K562 (cell line): ENCODE results near the gene SGMS1. TPM values are rescaled to one million over a fixed set of nuclear protein-coding genes. Genes with fewer than 3 reads are reported as not detected.

Experiments
- IRF2 ChIP-seq: sonication (generic); formaldehyde crosslinking; IDR thresholded peaks from 2 replicates; pipeline ENCODE4 v1.8.1; 2022; ENCODE audit warnings: mild to moderate bottlenecking, missing genetic modification reagents
- KDM2B ChIP-seq: fragments of 250-450 bp; sonication (Bioruptor Pico); IDR thresholded peaks from 2 replicates; pipeline ENCODE4 v1.8.0; 2021; ENCODE audit warnings: mild to moderate bottlenecking, moderate library complexity
- MAFG ChIP-seq: fragments of 450-650 bp; conservative IDR thresholded peaks from 2 replicates; pipeline ENCODE4 v1.6.1; 2016; ENCODE audit warnings: missing genetic modification characterization, missing compliant biosample characterization
- MAFK ChIP-seq: IDR thresholded peaks from 2 replicates; pipeline ENCODE4 v1.6.1; 2011; ENCODE audit warnings: low read length, improper control_type of control experiment
- NCOR1 ChIP-seq: fragments of 450-650 bp; IDR thresholded peaks from 2 replicates; pipeline ENCODE4 v1.6.1; 2016; ENCODE audit warnings: mild to moderate bottlenecking, moderate library complexity
- NFYB ChIP-seq: IDR thresholded peaks from 2 replicates; pipeline ENCODE4 v1.6.1; 2011; ENCODE audit warnings: mild to moderate bottlenecking, moderate library complexity; ENCODE audit not compliant: insufficient read length; ENCODE audit errors: extremely low read depth
- NR2C2 ChIP-seq, 2 experiments: fragments of 200-800 bp in 1 of 2; sonication (Bioruptor generic) in 1 of 2; sonication (generic) in 1 of 2; formaldehyde crosslinking in 1 of 2; IDR thresholded peaks; 2 replicates each; pipeline versions ENCODE4 v1.6.1 to v1.8.0; 2016 to 2022; ENCODE audit warnings: mild to moderate bottlenecking in 1 of 2, missing compliant biosample characterization in 1 of 2, missing genetic modification characterization in 1 of 2, missing genetic modification reagents in 1 of 2
- SMARCE1 ChIP-seq: fragments of 450-650 bp; IDR thresholded peaks from 2 replicates; pipeline ENCODE4 v1.7.1; 2016; ENCODE audit warnings: mild to moderate bottlenecking
- XRCC3 ChIP-seq: fragments of 450-650 bp; IDR thresholded peaks from 2 replicates; pipeline ENCODE4 v1.6.1; 2017; ENCODE audit warnings: mild to moderate bottlenecking, moderate library complexity
- XRCC4 ChIP-seq: IDR thresholded peaks from one replicate; pipeline ENCODE4 v1.6.1; 2011; ENCODE audit not compliant: insufficient read depth, insufficient read length; ENCODE audit errors: extremely low read depth
- ZBTB8A ChIP-seq: fragments of 450-650 bp; IDR thresholded peaks from 2 replicates; pipeline ENCODE4 v1.6.1; 2018; ENCODE audit warnings: mild to moderate bottlenecking, moderate library complexity; ENCODE audit not compliant: partially characterized antibody
- ZFX ChIP-seq: sonication (generic); formaldehyde crosslinking; IDR thresholded peaks from 2 replicates; pipeline ENCODE4 v1.8.0; 2022; ENCODE audit warnings: mild to moderate bottlenecking, missing genetic modification reagents, moderate library complexity
- ZNF134 ChIP-seq: fragments of 250-450 bp; sonication (Bioruptor Pico); conservative IDR thresholded peaks from 2 replicates; pipeline ENCODE4 v1.4.0; 2020
- ZNF280B ChIP-seq: fragments of 250-450 bp; sonication (Bioruptor Pico); IDR thresholded peaks from 2 replicates; pipeline ENCODE4 v1.5.1; 2021; ENCODE audit warnings: mild to moderate bottlenecking
- ZNF395 ChIP-seq: fragments of 200-800 bp; sonication (Bioruptor generic); IDR thresholded peaks from 2 replicates; pipeline ENCODE4 v1.6.1; 2017; ENCODE audit warnings: missing genetic modification characterization, missing compliant biosample characterization
- ZNF644 ChIP-seq: fragments of 200-800 bp; sonication (Bioruptor generic); IDR thresholded peaks from 2 replicates; pipeline ENCODE4 v1.6.1; 2016; ENCODE audit warnings: low read depth, missing genetic modification characterization, missing compliant biosample characterization
- polyA plus RNA-seq, 8 experiments: library from polyadenylated mRNA; depleted of rRNA in 4 of 8; stranded (reverse) in 5 of 8; unstranded in 3 of 8; fragments of >200 nt; fragmentation: Nextera tagmentation in 2 of 8; fragmentation: Illumina TruSeq in 1 of 8; extraction: Ambion mirVana in 2 of 8; extraction: Trizol in 1 of 8; gene quantifications; 2 replicates each; pipeline versions ENCODE4 v1.2.1 to v1.2.3, GENCODE V29; 2011 to 2014; ENCODE audit warnings: inconsistent platforms in 1 of 8, missing spikeins in 1 of 8
- total RNA-seq, 7 experiments: library from RNA; depleted of rRNA in 6 of 7; stranded (reverse); fragments of >200 nt in 6 of 7; fragmentation: Illumina TruSeq in 2 of 7; extraction: Trizol in 2 of 7; gene quantifications; 2 replicates each; pipeline versions ENCODE4 v1.2.1 to v1.2.3, GENCODE V29; 2011 to 2021; ENCODE audit warnings: low replicate concordance in 1 of 7
- TF ChIP-seq, protein P1 (sequence below): fragments of 250-450 bp; sonication (Bioruptor Pico); IDR thresholded peaks from 2 replicates; pipeline ENCODE4 v1.5.0; 2022; ENCODE audit warnings: mild to moderate bottlenecking
- TF ChIP-seq, protein P2 (sequence below), 2 experiments: fragments of 450-650 bp; conservative IDR thresholded peaks; 2 replicates each; pipeline ENCODE4 v1.6.1; 2017; ENCODE audit warnings: mild to moderate bottlenecking in 2 of 2, moderate library complexity in 2 of 2
- TF ChIP-seq, protein P3 (sequence below): sonication (generic); formaldehyde crosslinking; IDR thresholded peaks from 2 replicates; pipeline ENCODE4 v1.8.1; 2023; ENCODE audit warnings: mild to moderate bottlenecking, missing genetic modification reagents
- TF ChIP-seq, protein P4 (sequence below): fragments of 250-450 bp; sonication (Bioruptor Pico); IDR thresholded peaks from 2 replicates; pipeline ENCODE4 v1.9.0; 2021; ENCODE audit warnings: mild to moderate bottlenecking

The SGMS1 gene
- total and polyA plus RNA-seq, 9 of the 15 experiments (the other 6 are each of a cell fraction or from before 2014, with no cell fraction given): 22.6 to 232 (median 82.2) TPM

- TF ChIP-seq, protein P1, sequence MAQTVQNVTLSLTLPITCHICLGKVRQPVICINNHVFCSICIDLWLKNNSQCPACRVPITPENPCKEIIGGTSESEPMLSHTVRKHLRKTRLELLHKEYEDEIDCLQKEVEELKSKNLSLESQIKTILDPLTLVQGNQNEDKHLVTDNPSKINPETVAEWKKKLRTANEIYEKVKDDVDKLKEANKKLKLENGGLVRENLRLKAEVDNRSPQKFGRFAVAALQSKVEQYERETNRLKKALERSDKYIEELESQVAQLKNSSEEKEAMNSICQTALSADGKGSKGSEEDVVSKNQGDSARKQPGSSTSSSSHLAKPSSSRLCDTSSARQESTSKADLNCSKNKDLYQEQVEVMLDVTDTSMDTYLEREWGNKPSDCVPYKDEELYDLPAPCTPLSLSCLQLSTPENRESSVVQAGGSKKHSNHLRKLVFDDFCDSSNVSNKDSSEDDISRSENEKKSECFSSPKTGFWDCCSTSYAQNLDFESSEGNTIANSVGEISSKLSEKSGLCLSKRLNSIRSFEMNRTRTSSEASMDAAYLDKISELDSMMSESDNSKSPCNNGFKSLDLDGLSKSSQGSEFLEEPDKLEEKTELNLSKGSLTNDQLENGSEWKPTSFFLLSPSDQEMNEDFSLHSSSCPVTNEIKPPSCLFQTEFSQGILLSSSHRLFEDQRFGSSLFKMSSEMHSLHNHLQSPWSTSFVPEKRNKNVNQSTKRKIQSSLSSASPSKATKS (CRISPR knock-in tag): no peak
- TF ChIP-seq MAFK (peak; percentile 16; the same call in 1 of the 2 replicates), ZNF395 (peak; percentile 67; the same call in 1 of the 2 replicates), IRF2 (CRISPR knock-in tag) (no peak), ZNF280B (CRISPR knock-in tag) (no peak), NR2C2 (CRISPR knock-in tag; IDR thresholded peaks at IDR 0.05) (no peak), NR2C2 (tag; IDR thresholded peaks at IDR 0.05) (peak; percentile 48; the same call in 1 of the 2 replicates), ZNF644 (tag) (peak; percentile 55; the same call in 1 of the 2 replicates), ZFX (peak; percentile 61), MAFG (tag) (peak; percentile 62; the same call in 1 of the 2 replicates), ZBTB8A (no peak), XRCC3 (no peak), XRCC4 (no peak), SMARCE1 (0 out of 2 replicates have a peak, but pooled peaks have one; percentile 27), NCOR1 (peak; percentile 80), ZNF134 (CRISPR knock-in tag) (no peak), KDM2B (CRISPR knock-in tag) (0 out of 2 replicates have a peak, but pooled peaks have one; percentile 33), NFYB (no peak)
- TF ChIP-seq, protein P2, sequence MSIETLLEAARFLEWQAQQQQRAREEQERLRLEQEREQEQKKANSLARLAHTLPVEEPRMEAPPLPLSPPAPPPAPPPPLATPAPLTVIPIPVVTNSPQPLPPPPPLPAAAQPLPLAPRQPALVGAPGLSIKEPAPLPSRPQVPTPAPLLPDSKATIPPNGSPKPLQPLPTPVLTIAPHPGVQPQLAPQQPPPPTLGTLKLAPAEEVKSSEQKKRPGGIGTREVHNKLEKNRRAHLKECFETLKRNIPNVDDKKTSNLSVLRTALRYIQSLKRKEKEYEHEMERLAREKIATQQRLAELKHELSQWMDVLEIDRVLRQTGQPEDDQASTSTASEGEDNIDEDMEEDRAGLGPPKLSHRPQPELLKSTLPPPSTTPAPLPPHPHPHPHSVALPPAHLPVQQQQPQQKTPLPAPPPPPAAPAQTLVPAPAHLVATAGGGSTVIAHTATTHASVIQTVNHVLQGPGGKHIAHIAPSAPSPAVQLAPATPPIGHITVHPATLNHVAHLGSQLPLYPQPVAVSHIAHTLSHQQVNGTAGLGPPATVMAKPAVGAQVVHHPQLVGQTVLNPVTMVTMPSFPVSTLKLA (conservative IDR thresholded peaks at IDR 0.05): peak; percentile 72 to 86
- TF ChIP-seq, protein P3, sequence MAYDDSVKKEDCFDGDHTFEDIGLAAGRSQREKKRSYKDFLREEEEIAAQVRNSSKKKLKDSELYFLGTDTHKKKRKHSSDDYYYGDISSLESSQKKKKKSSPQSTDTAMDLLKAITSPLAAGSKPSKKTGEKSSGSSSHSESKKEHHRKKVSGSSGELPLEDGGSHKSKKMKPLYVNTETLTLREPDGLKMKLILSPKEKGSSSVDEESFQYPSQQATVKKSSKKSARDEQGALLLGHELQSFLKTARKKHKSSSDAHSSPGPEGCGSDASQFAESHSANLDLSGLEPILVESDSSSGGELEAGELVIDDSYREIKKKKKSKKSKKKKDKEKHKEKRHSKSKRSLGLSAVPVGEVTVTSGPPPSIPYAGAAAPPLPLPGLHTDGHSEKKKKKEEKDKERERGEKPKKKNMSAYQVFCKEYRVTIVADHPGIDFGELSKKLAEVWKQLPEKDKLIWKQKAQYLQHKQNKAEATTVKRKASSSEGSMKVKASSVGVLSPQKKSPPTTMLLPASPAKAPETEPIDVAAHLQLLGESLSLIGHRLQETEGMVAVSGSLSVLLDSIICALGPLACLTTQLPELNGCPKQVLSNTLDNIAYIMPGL (CRISPR knock-in tag): no peak
- TF ChIP-seq, protein P4, sequence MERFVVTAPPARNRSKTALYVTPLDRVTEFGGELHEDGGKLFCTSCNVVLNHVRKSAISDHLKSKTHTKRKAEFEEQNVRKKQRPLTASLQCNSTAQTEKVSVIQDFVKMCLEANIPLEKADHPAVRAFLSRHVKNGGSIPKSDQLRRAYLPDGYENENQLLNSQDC (CRISPR knock-in tag): no peak
Observed at GRCh38 chr10:50592961-50593418, 30.8 kb downstream of the SGMS1 start (continued).
